ENCODE measurements around the gene GPR153. TPM values are rescaled to one million over a fixed set of nuclear protein-coding genes. Genes with fewer than 3 reads are reported as not detected.
"Not testable (repeated sequence)": the region's sequence is repeated elsewhere in the genome, so short reads cannot be mapped to it uniquely, and the experiment has no call there.

Gene GPR153
- 10 to 100 TPM in 2 of 4 donors, 1 to 10 TPM in 2; 5.6 to 22.1 (median 10.3) TPM for total RNA-seq

- TF ChIP-seq POLR2A (IDR thresholded peaks at IDR 0.05) (no peak), CTCF (IDR thresholded peaks at IDR 0.05) (no peak)
- Histone ChIP-seq H3K36me3 (no peaks in the 10 kb centered on the region), H3K27ac (peak within 1 kb of the TSS; percentile 76 to 77), H3K4me1 (peaks cover 0 to 9% of the 10 kb centered on the region in 2 donors), H3K27me3 (no peaks in the 10 kb centered on the region), H3K9me3 (no peaks in the 10 kb centered on the region), H3K4me3 (peak within 1 kb of the TSS; percentile 43 to 47)
- peak in 1 of 2 donors; percentile 62 for DNase-seq
- intact Hi-C loops (cut with DNase I; ENCODE audit: low total_unique reads): no loop called here
Measured at GRCh38 chr1:6260961-6261614, at the start of gene GPR153. Gene GPR153, minus strand, starts transcription at chr1:6261098. Its CDS starts 6,193 bp downstream, at chr1:6254905.

DNA sequence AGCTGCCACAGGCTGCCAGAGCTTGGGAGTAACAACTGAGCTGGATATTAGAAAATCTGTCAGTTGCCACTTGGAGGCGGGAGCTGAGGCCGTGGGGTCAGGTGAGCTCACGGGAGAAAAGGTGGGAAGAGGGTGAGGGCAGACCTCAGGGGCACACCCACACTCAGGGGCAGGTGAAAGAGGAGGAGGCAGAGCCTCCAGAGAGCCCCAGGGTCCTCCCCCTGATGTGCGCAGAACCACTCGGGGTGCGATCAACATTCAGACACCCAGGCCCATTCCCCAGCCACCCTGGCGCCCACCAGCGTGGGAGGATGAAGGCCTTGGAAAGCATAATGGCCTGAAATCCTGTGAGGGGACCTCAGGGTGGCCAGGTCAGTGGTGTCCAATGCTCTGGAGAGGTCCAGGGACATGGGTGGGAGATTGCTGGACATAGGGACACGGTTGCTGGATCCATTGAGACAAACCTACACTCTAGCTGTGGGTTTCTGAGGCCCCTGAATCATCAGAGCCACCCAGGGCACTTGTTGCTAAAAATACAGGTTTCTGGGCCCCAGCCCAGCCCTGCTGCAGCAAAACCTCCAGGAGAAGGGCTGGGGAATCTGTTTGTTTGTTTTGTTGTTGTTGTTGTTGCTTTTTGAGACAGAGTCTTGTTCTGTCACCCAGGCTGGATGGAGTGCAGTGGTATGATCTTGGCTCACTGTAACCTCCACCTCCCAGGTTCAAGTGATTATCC lies 49.4 kb upstream of the GPR153 start:
- Histone ChIP-seq H3K27me3 (no peaks in the 10 kb centered on the region), H3K4me3 (no peak overlapping the region), H3K36me3 (no peaks in the 10 kb centered on the region), H3K9me3 (no peaks in the 10 kb centered on the region), H3K27ac (no peak overlapping the region), H3K4me1 (no peaks in the 10 kb centered on the region)
- no peak for TF ChIP-seq POLR2A (IDR thresholded peaks at IDR 0.05)
- no peak for TF ChIP-seq CTCF (IDR thresholded peaks at IDR 0.05)
- intact Hi-C loops (cut with DNase I; ENCODE audit: low total_unique reads): no loop called here
- no peak for DNase-seq

- intact Hi-C loops (cut with DNase I; ENCODE audit: low total_unique reads): no loop called here
Measured at GRCh38 chr1:6309564-6309963, 48.7 kb upstream of the GPR153 start.

GRCh38 chr1:6308449-6308848 lies 47.6 kb upstream of the GPR153 start:
- no peaks in the 10 kb centered on the region for H3K4me1 ChIP-seq
- H3K27me3 ChIP-seq: no peaks in the 10 kb centered on the region
- no peaks in the 10 kb centered on the region for H3K9me3 ChIP-seq
- no peak overlapping the region for H3K27ac ChIP-seq
- intact Hi-C loops (cut with DNase I; ENCODE audit: low total_unique reads): no loop called here
- H3K4me3 ChIP-seq: no peak overlapping the region
- no peak for DNase-seq
- H3K36me3 ChIP-seq: no peaks in the 10 kb centered on the region
- TF ChIP-seq CTCF (IDR thresholded peaks at IDR 0.05) (no peak), POLR2A (IDR thresholded peaks at IDR 0.05) (no peak)

More at GRCh38 chr1:6309564-6309963, 48.7 kb upstream of the GPR153 start:
- no peak overlapping the region for H3K27ac ChIP-seq
- no peaks in the 10 kb centered on the region for H3K9me3 ChIP-seq
- no peak overlapping the region for H3K4me3 ChIP-seq
- TF ChIP-seq POLR2A (IDR thresholded peaks at IDR 0.05) (no peak), CTCF (IDR thresholded peaks at IDR 0.05) (no peak)
- no peaks in the 10 kb centered on the region for H3K4me1 ChIP-seq
- no peaks in the 10 kb centered on the region for H3K36me3 ChIP-seq
- DNase-seq: no peak
- H3K27me3 ChIP-seq: no peaks in the 10 kb centered on the region

GRCh38 chr1:6307682-6308081 lies 46.8 kb upstream of the GPR153 start:
- H3K27me3 ChIP-seq; H3K9me3 ChIP-seq; H3K36me3 ChIP-seq; H3K4me1 ChIP-seq; H3K27ac ChIP-seq; intact Hi-C loops (cut with DNase I; ENCODE audit: low total_unique reads); DNase-seq; H3K4me3 ChIP-seq: not testable (repeated sequence)
